ENCODE measurements around the gene FCSK.

- TF ChIP-seq CTCF (IDR thresholded peaks at IDR 0.05; ENCODE audit: low read depth, low read length) (no peak), EZH2phosphoT487 (IDR thresholded peaks at IDR 0.05; ENCODE audit: low read depth) (no peak)
Measured at GRCh38 chr16:70523076-70523742, 68.8 kb downstream of the FCSK start, which contains the start of gene COG4.

All from OCI-LY3 (cell line).